Measurements from ENCODE around the gene GH1. TPM values are rescaled to one million over a fixed set of nuclear protein-coding genes. Genes with fewer than 3 reads are reported as not detected.

The GH1 gene
- polyA plus RNA-seq, 1 of the 3 experiments (the other 2 are of a cell fraction): not detected

DNA sequence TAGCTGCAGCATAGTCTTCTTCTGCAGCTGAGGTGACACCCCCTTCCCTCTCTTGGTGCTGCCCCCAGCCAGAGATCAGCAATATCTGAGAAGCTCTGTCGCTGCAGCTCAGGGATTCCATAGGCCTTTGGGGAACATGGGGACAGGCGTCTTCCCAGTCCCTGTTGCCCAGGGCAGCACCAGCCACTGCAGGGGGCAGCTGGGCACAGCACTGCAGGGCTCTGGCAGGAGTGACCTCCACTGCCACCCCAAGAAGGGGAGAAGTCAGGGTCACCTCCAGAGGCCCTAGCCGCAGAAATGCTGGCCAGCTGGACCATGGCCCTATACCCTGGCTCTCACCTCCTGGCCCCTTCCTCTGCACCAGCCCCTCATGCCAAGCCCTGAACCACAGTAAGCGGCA lies 37.2 kb upstream of the GH1 start:
- no peaks in the 10 kb centered on the region for H3K79me2 ChIP-seq (ENCODE audit: insufficient read depth)
- 0 out of 2 replicates have a peak, but pooled peaks cover 6% of the 10 kb centered on the region for H3K27me3 ChIP-seq (ENCODE audit: insufficient read depth)
- ChIA-PET POLR2A (no interaction called here), CTCF (interaction anchor here (0.7 to 7.9 kb wide), 8 partner anchors 9 to 97 kb away, joined by 3 to 69 read pairs (median 11); partner anchors contain the start of genes CSHL1 and GH1)
- H3K4me2 ChIP-seq: no peak overlapping the region
- peaks cover 0 to 13% of the 10 kb centered on the region in 2 experiments; a peak in 1 of 4 replicates for H3K4me1 ChIP-seq (ENCODE audit: control insufficient read depth in 1 of 2, insufficient read depth in 2 of 2, low read depth in 1 of 2, low read length in 1 of 2)
- no peaks in the 10 kb centered on the region for H3K9me3 ChIP-seq
- no peak for DNase-seq
- no peaks in the 10 kb centered on the region for H3K9me2 ChIP-seq
- no peak overlapping the region for H3K9ac ChIP-seq
- no peaks in the 10 kb centered on the region for H3K36me3 ChIP-seq (replicated peaks in 1 of 2; ENCODE audit: control insufficient read depth in 1 of 2, insufficient read depth in 2 of 2, low read length in 1 of 2)
- WGBS (ENCODE audit: low lambda C conversion rate): 60% methylated on average over 3 of the region's 4 CpGs
- TF ChIP-seq TEAD4 (IDR thresholded peaks at IDR 0.05; ENCODE audit: borderline replicate concordance, insufficient read depth) (no peak), RXRA (IDR thresholded peaks at IDR 0.05; ENCODE audit: borderline replicate concordance, low read depth) (no peak), EP300 (IDR thresholded peaks at IDR 0.05; ENCODE audit: borderline replicate concordance in 1 of 2, low read depth in 1 of 2, low read length in 1 of 2) (no peak), EZH2phosphoT487 (IDR thresholded peaks at IDR 0.05; ENCODE audit: borderline replicate concordance, low read depth) (no peak), POLR2AphosphoS5 (IDR thresholded peaks at IDR 0.05; ENCODE audit: low read depth, low read length) (no peak), SIN3A (IDR thresholded peaks at IDR 0.05; ENCODE audit: borderline replicate concordance, low read depth, low read length) (no peak), TCF12 (IDR thresholded peaks at IDR 0.05) (no peak), RFX5 (IDR thresholded peaks at IDR 0.05; ENCODE audit: low read length) (no peak), FOSL2 (IDR thresholded peaks at IDR 0.05; ENCODE audit: borderline replicate concordance, low read depth) (no peak), MXI1 (IDR thresholded peaks at IDR 0.05; ENCODE audit: low read depth, low read length) (no peak), JUND (IDR thresholded peaks at IDR 0.05) (no peak)
- TF ChIP-seq, protein P1, sequence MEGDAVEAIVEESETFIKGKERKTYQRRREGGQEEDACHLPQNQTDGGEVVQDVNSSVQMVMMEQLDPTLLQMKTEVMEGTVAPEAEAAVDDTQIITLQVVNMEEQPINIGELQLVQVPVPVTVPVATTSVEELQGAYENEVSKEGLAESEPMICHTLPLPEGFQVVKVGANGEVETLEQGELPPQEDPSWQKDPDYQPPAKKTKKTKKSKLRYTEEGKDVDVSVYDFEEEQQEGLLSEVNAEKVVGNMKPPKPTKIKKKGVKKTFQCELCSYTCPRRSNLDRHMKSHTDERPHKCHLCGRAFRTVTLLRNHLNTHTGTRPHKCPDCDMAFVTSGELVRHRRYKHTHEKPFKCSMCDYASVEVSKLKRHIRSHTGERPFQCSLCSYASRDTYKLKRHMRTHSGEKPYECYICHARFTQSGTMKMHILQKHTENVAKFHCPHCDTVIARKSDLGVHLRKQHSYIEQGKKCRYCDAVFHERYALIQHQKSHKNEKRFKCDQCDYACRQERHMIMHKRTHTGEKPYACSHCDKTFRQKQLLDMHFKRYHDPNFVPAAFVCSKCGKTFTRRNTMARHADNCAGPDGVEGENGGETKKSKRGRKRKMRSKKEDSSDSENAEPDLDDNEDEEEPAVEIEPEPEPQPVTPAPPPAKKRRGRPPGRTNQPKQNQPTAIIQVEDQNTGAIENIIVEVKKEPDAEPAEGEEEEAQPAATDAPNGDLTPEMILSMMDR (IDR thresholded peaks at IDR 0.05): no peak
- TF ChIP-seq, protein P2, sequence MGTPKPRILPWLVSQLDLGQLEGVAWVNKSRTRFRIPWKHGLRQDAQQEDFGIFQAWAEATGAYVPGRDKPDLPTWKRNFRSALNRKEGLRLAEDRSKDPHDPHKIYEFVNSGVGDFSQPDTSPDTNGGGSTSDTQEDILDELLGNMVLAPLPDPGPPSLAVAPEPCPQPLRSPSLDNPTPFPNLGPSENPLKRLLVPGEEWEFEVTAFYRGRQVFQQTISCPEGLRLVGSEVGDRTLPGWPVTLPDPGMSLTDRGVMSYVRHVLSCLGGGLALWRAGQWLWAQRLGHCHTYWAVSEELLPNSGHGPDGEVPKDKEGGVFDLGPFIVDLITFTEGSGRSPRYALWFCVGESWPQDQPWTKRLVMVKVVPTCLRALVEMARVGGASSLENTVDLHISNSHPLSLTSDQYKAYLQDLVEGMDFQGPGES (IDR thresholded peaks at IDR 0.05; ENCODE audit: low read depth, low read length): no peak
- TF ChIP-seq, protein P3, sequence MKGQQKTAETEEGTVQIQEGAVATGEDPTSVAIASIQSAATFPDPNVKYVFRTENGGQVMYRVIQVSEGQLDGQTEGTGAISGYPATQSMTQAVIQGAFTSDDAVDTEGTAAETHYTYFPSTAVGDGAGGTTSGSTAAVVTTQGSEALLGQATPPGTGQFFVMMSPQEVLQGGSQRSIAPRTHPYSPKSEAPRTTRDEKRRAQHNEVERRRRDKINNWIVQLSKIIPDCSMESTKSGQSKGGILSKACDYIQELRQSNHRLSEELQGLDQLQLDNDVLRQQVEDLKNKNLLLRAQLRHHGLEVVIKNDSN (IDR thresholded peaks at IDR 0.05; ENCODE audit: borderline replicate concordance, low read depth): no peak
- no peak overlapping the region for H3K27ac ChIP-seq (ENCODE audit: low read depth in 2 of 2, low read length in 1 of 2)
- no peak overlapping the region for H2AFZ ChIP-seq (ENCODE audit: low read depth)
- H3K4me3 ChIP-seq (ENCODE audit: low read depth in 2 of 2, low read length in 1 of 2): no peak overlapping the region
- H3F3A ChIP-seq (replicated peaks; ENCODE audit: insufficient read depth): no peaks in the 10 kb centered on the region
- H4K20me1 ChIP-seq (ENCODE audit: insufficient read depth): no peaks in the 10 kb centered on the region

DNA sequence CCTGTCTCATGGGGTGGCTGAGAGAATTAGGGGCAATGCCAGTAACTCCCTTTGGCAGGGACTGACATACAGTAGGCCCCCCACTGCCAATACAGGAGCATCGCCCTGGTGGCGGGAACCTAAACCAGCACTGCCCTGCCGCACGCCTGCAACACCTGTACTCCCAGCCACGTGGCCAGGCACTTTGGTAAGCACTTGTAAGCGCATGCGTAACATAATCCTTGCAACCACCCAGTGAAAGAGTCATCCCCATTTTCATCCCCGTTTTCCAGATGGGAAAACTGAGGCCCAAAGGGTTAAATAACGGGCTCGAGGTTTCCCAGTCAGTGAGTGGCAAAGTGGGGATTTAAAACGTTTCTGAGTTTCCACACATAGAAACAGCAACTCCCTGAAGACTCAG lies 36.6 kb upstream of the GH1 start:
- H4K20me1 ChIP-seq (ENCODE audit: insufficient read depth): no peaks in the 10 kb centered on the region
- no peak overlapping the region for H2AFZ ChIP-seq (ENCODE audit: low read depth)
- no peak overlapping the region for H3K9ac ChIP-seq
- H3K4me3 ChIP-seq (ENCODE audit: low read depth in 2 of 2, low read length in 1 of 2): no peak overlapping the region
- H3K9me2 ChIP-seq: no peaks in the 10 kb centered on the region
- H3K27ac ChIP-seq (ENCODE audit: low read depth in 2 of 2, low read length in 1 of 2): no peak overlapping the region
- no peaks in the 10 kb centered on the region for H3K9me3 ChIP-seq
- WGBS (ENCODE audit: low lambda C conversion rate): 74% methylated on average over 11 of the region's 11 CpGs
- ChIA-PET CTCF (interaction anchor here (0.7 to 7.9 kb wide), 9 partner anchors 9 to 178 kb away, joined by 3 to 69 read pairs (median 5); partner anchors contain the start of genes CSHL1 and GH1), POLR2A (no interaction called here)
- H3K79me2 ChIP-seq (ENCODE audit: insufficient read depth): no peaks in the 10 kb centered on the region
- peaks cover 0 to 13% of the 10 kb centered on the region in 2 experiments; a peak in 1 of 4 replicates for H3K4me1 ChIP-seq (ENCODE audit: control insufficient read depth in 1 of 2, insufficient read depth in 2 of 2, low read depth in 1 of 2, low read length in 1 of 2)
- no peaks in the 10 kb centered on the region for H3K36me3 ChIP-seq (replicated peaks in 1 of 2; ENCODE audit: control insufficient read depth in 1 of 2, insufficient read depth in 2 of 2, low read length in 1 of 2)
- DNase-seq: no peak
- H3K27me3 ChIP-seq (ENCODE audit: insufficient read depth): peaks cover 6% of the 10 kb centered on the region; the same call in 1 of the 2 replicates
- TF ChIP-seq RFX5 (IDR thresholded peaks at IDR 0.05; ENCODE audit: low read length) (no peak), GABPA (IDR thresholded peaks at IDR 0.05; ENCODE audit: low read depth) (no peak), ELF1 (IDR thresholded peaks at IDR 0.05) (no peak), SIN3A (IDR thresholded peaks at IDR 0.05; ENCODE audit: borderline replicate concordance, low read depth, low read length) (no peak)
- TF ChIP-seq, protein P1 (IDR thresholded peaks at IDR 0.05): no peak
- TF ChIP-seq, protein P2 (IDR thresholded peaks at IDR 0.05; ENCODE audit: low read depth, low read length): no peak
- H3K4me2 ChIP-seq: no peak overlapping the region
- H3F3A ChIP-seq (replicated peaks; ENCODE audit: insufficient read depth): no peaks in the 10 kb centered on the region

Data from SK-N-SH (cell line).